IMR-90 (cell line): ENCODE measurements around the gene RAPGEFL1. TPM values are rescaled to one million over a fixed set of nuclear protein-coding genes. Genes with fewer than 3 reads are reported as not detected.
"Not testable (repeated sequence)": the region's sequence is repeated elsewhere in the genome, so short reads cannot be mapped to it uniquely, and the experiment has no call there.

Source experiments
- ATAC-seq: fragments of 200-7000 bp; cut with Tn5 transposase; 2 replicates; pipeline ENCODE4 v1.9.1; 2020; ENCODE audit warnings: low read depth, mild to moderate bottlenecking, moderate library complexity
- BruUV-seq: library from RNA; stranded (reverse); fragments of 400-500 nt; replicated peaks from 2 replicates; lab custom pipeline; 2021; lab: Mats Ljungman, UMichigan
- CTCF ChIA-PET: fragments of 300-600 bp; formaldehyde crosslinking; extraction: SDS; loops from one replicate; lab custom pipeline; 2021; ENCODE audit warnings: antibody characterized with exemption; lab: Yijun Ruan, JAX
- POLR2A ChIA-PET: fragments of 300-600 bp; sonication (Branson Sonifier 250); formaldehyde crosslinking; loops from one replicate; lab custom pipeline; 2022; ENCODE audit warnings: antibody characterized with exemption; ENCODE audit not compliant: unreplicated experiment; lab: Charles Lee
- DNase-seq: peaks from one replicate; pipeline ENCODE4 v3.0.0; 2013
- H2AFZ ChIP-seq: replicated peaks from 2 replicates; pipeline ENCODE3; 2013; ENCODE audit warnings: low read length, mild to moderate bottlenecking; ENCODE audit not compliant: poor library complexity
- H2AK5ac ChIP-seq: 2 replicates; pipeline ENCODE4 v1.6.1; 2013; ENCODE audit warnings: low read depth, low read length, inconsistent platforms
- H2AK9ac ChIP-seq: replicated peaks from 2 replicates; pipeline ENCODE3; 2013; ENCODE audit warnings: mild to moderate bottlenecking, low read depth, low read length, moderate library complexity; ENCODE audit not compliant: poor library complexity
- H2BK120ac ChIP-seq: 2 replicates; pipeline ENCODE4 v1.6.1; 2013; ENCODE audit warnings: low read depth, low read length, inconsistent platforms
- H2BK15ac ChIP-seq: 3 replicates; pipeline ENCODE4 v1.6.1; 2013; ENCODE audit warnings: low read depth, low read length, inconsistent platforms
- H2BK20ac ChIP-seq: 2 replicates; pipeline ENCODE4 v1.6.1; 2013; ENCODE audit warnings: low read depth, mild to moderate bottlenecking, inconsistent platforms, low read length, moderate library complexity
- H2BK5ac ChIP-seq: 2 replicates; pipeline ENCODE4 v1.6.1; 2013; ENCODE audit warnings: mild to moderate bottlenecking, low read depth, low read length, inconsistent platforms; ENCODE audit not compliant: poor library complexity, severe bottlenecking
- H3K14ac ChIP-seq: replicated peaks from 2 replicates; pipeline ENCODE4 v1.6.1; 2013; ENCODE audit warnings: low read depth, low read length, inconsistent platforms
- H3K18ac ChIP-seq: 2 replicates; pipeline ENCODE4 v1.6.1; 2013; ENCODE audit warnings: low read depth, low read length, control low read depth
- H3K23ac ChIP-seq: 2 replicates; pipeline ENCODE4 v1.6.1; 2013; ENCODE audit warnings: low read depth, low read length, inconsistent platforms
- H3K27ac ChIP-seq: 2 replicates; pipeline ENCODE4 v1.5.1; 2013; ENCODE audit warnings: mild to moderate bottlenecking, control low read depth, low read length; ENCODE audit not compliant: insufficient read depth
- H3K27me3 ChIP-seq: 2 replicates; pipeline ENCODE4 v1.6.1; 2013; ENCODE audit warnings: low read length; ENCODE audit not compliant: control insufficient read depth, insufficient read depth
- H3K36me3 ChIP-seq: 2 replicates; pipeline ENCODE4 v1.6.1; 2013; ENCODE audit warnings: low read length, mixed read lengths; ENCODE audit not compliant: control insufficient read depth, insufficient read depth
- H3K4ac ChIP-seq: 2 replicates; pipeline ENCODE4 v1.6.1; 2013; ENCODE audit warnings: low read depth, low read length, inconsistent platforms
- H3K4me1 ChIP-seq: 2 replicates; pipeline ENCODE4 v1.6.1; 2013; ENCODE audit warnings: low read length, mixed read lengths; ENCODE audit not compliant: control insufficient read depth, insufficient read depth
- H3K4me2 ChIP-seq: 2 replicates; pipeline ENCODE4 v1.6.1; 2013; ENCODE audit warnings: low read depth, mild to moderate bottlenecking, control low read depth, low read length, moderate library complexity
- H3K4me3 ChIP-seq: 2 replicates; pipeline ENCODE4 v1.5.1; 2013; ENCODE audit warnings: low read depth, mild to moderate bottlenecking, control low read depth, low read length, moderate library complexity; ENCODE audit not compliant: insufficient read depth
- H3K56ac ChIP-seq: 2 replicates; pipeline ENCODE4 v1.6.1; 2013; ENCODE audit warnings: low read length, inconsistent platforms; ENCODE audit not compliant: insufficient read depth; ENCODE audit errors: extremely low read depth
- H3K79me1 ChIP-seq, 2 experiments: 2 replicates each; pipeline ENCODE4 v1.6.1; 2013; ENCODE audit warnings: low read length in 2 of 2, inconsistent platforms in 1 of 2, low read depth in 1 of 2
- H3K9ac ChIP-seq: 2 replicates; pipeline ENCODE4 v1.6.1; 2013; ENCODE audit warnings: low read depth, low read length, control low read depth
- H3K9me1 ChIP-seq: 2 replicates; pipeline ENCODE4 v1.6.1; 2013; ENCODE audit warnings: low read length, inconsistent platforms; ENCODE audit not compliant: insufficient read depth
- H3K9me3 ChIP-seq: 2 replicates; pipeline ENCODE4 v1.6.1; 2013; ENCODE audit warnings: low read length; ENCODE audit not compliant: control insufficient read depth, insufficient read depth
- H4K20me1 ChIP-seq: 2 replicates; pipeline ENCODE4 v1.6.1; 2013; ENCODE audit warnings: low read length, inconsistent platforms; ENCODE audit not compliant: insufficient read depth
- H4K5ac ChIP-seq: 2 replicates; pipeline ENCODE4 v1.6.1; 2013; ENCODE audit warnings: mild to moderate bottlenecking, low read depth, low read length, control low read depth
- H4K8ac ChIP-seq, 2 experiments: 2 replicates each; pipeline ENCODE4 v1.6.1; 2013; ENCODE audit warnings: low read depth in 2 of 2, low read length in 2 of 2, control low read depth in 1 of 2, inconsistent platforms in 1 of 2
- H4K91ac ChIP-seq: 2 replicates; pipeline ENCODE4 v1.6.1; 2013; ENCODE audit warnings: low read depth, low read length, inconsistent platforms; ENCODE audit not compliant: insufficient read depth
- WGBS, 2 experiments: methylation state at CpG; one replicate each; pipeline versions ENCODE4 v1.1.5 to v1.1.7; 2013; ENCODE audit warnings: missing lambda C conversion rate in 2 of 2; ENCODE audit not compliant: insufficient read length in 1 of 2; ENCODE audit errors: extremely low coverage in 2 of 2; 5-methylcytosine and 5-hydroxymethylcytosine counted together
- dilution Hi-C: fragments of 300-500 bp; cut with HindIII; formaldehyde crosslinking; loops from one replicate; pipeline ENCODE4 v1.14.3; 2018; ENCODE audit warnings: low sequenced_read_pairs; ENCODE audit not compliant: unreplicated experiment
- in situ Hi-C: fragments of 300-500 bp; cut with MboI; formaldehyde crosslinking; loops from 3 replicates; pipeline ENCODE4 v1.14.3; 2019; ENCODE audit warnings: low sequenced_read_pairs, inconsistent platforms, mixed read lengths
- intact Hi-C: fragments of 100-400 bp; cut with micrococcal nuclease; formaldehyde crosslinking; loops from 2 replicates; pipeline ENCODE4 v1.10.0; 2022
- polyA plus RNA-seq, 3 experiments: library from polyadenylated mRNA; depleted of rRNA; stranded (reverse); fragments of >200 nt; gene quantifications; 2 replicates each; pipeline ENCODE4 v1.2.3, GENCODE V29; 2012; ENCODE audit warnings: low replicate concordance in 1 of 3
- total RNA-seq: library from RNA; depleted of rRNA; stranded (reverse); fragments of >200 nt; gene quantifications from 2 replicates; pipeline ENCODE4 v1.2.3, GENCODE V29; 2012

RAPGEFL1 gene
- total and polyA plus RNA-seq, 2 of the 4 experiments (the other 2 are of a cell fraction): 0.54 to 5.6 TPM

GRCh38 chr17:40143166-40143565 is 34.1 kb upstream of the RAPGEFL1 start:
- dilution Hi-C loops, H3K4ac ChIP-seq, H2BK15ac ChIP-seq, H4K8ac ChIP-seq, ATAC-seq, H2BK5ac ChIP-seq, POLR2A ChIA-PET, H2AFZ ChIP-seq, H4K91ac ChIP-seq, H2BK20ac ChIP-seq, H4K5ac ChIP-seq, H3K4me2 ChIP-seq, H3K4me3 ChIP-seq, H4K20me1 ChIP-seq, BruUV-seq, in situ Hi-C loops, H2BK120ac ChIP-seq, H3K9me1 ChIP-seq, H2AK9ac ChIP-seq, H3K14ac ChIP-seq, H3K56ac ChIP-seq, H3K9me3 ChIP-seq, H3K4me1 ChIP-seq, H2AK5ac ChIP-seq, H3K23ac ChIP-seq, intact Hi-C loops, H3K27me3 ChIP-seq, H3K18ac ChIP-seq, H3K9ac ChIP-seq, DNase-seq, H3K27ac ChIP-seq: not testable (repeated sequence)
- H3K36me3 ChIP-seq: peaks cover 20% of the 10 kb centered on the region
- H3K79me1 ChIP-seq: peaks cover 37 to 56% of the 10 kb centered on the region in 2 experiments
- CTCF ChIA-PET: interaction anchor here (0.6 kb wide), 1 partner anchor 105 kb away, joined by 3 read pairs; no protein-coding TSS in a partner anchor
- WGBS, 2 experiments: no CpG with 5 or more reads among the region's 3 CpGs
